Endodermal cell (in vitro differentiated cells): ENCODE results near the gene DOCK9. TPM values are rescaled to one million over a fixed set of nuclear protein-coding genes. Genes with fewer than 3 reads are reported as not detected.
A peak's percentile ranks its signal among the peaks of the same experiment; 100 is the strongest.

ENCODE experiments used
- DNase-seq: peaks from one replicate; pipeline ENCODE4 v3.0.0-alpha.2; 2017
- H3K27ac ChIP-seq: 2 replicates; pipeline ENCODE4 v1.5.1; 2013; ENCODE audit warnings: mild to moderate bottlenecking, low read depth, low read length, moderate library complexity
- H3K27me3 ChIP-seq: 2 replicates; pipeline ENCODE4 v1.6.1; 2013; ENCODE audit warnings: mild to moderate bottlenecking, low read length, moderate library complexity; ENCODE audit not compliant: insufficient read depth, control insufficient read depth, poor library complexity, severe bottlenecking
- H3K36me3 ChIP-seq: 2 replicates; pipeline ENCODE4 v1.7.0; 2013; ENCODE audit warnings: mild to moderate bottlenecking, low read length, moderate library complexity; ENCODE audit not compliant: control insufficient read depth, insufficient read depth
- H3K4me1 ChIP-seq: one replicate; pipeline ENCODE4 v1.7.0; 2013; ENCODE audit warnings: low read length; ENCODE audit not compliant: control insufficient read depth, insufficient read depth
- H3K4me3 ChIP-seq: 2 replicates; pipeline ENCODE4 v1.5.1; 2013; ENCODE audit warnings: mild to moderate bottlenecking, low read length, moderate library complexity
- H3K9ac ChIP-seq: 2 replicates; pipeline ENCODE4 v1.6.1; 2013; ENCODE audit warnings: mild to moderate bottlenecking, low read length, moderate library complexity; ENCODE audit not compliant: poor library complexity, severe bottlenecking; ENCODE audit errors: extremely low read depth
- H3K9me3 ChIP-seq: 2 replicates; pipeline ENCODE4 v1.6.1; 2013; ENCODE audit warnings: mild to moderate bottlenecking, low read length, moderate library complexity; ENCODE audit not compliant: control insufficient read depth
- H3K27ac Mint-ChIP-seq: 2 replicates; pipeline ENCODE4 v1.8.0; 2020; ENCODE audit warnings: mixed read lengths
- H3K27me3 Mint-ChIP-seq: 2 replicates; pipeline ENCODE4 v1.8.0; 2021; ENCODE audit warnings: mild to moderate bottlenecking, mixed read lengths; ENCODE audit not compliant: insufficient read depth
- H3K36me3 Mint-ChIP-seq: 2 replicates; pipeline ENCODE4 v1.8.0; 2020; ENCODE audit warnings: low read depth, mixed read lengths
- H3K4me1 Mint-ChIP-seq: 2 replicates; pipeline ENCODE4 v1.8.0; 2020; ENCODE audit warnings: mixed read lengths
- H3K4me3 Mint-ChIP-seq: 2 replicates; pipeline ENCODE4 v1.8.0; 2020; ENCODE audit warnings: mild to moderate bottlenecking, moderate library complexity, mixed read lengths
- H3K9me3 Mint-ChIP-seq: 2 replicates; pipeline ENCODE4 v1.8.0; 2020; ENCODE audit warnings: mild to moderate bottlenecking, mixed read lengths
- CTCF ChIP-seq: fragments of 200-600 bp; sonication (generic); conservative IDR thresholded peaks from 2 replicates; pipeline ENCODE4 v1.5.0; 2021; ENCODE audit warnings: antibody characterized with exemption, mild to moderate bottlenecking
- WGBS, 2 experiments: methylation state at CpG; one replicate each; pipeline versions ENCODE4 v1.1.5 to v1.1.7; 2013; ENCODE audit warnings: missing lambda C conversion rate in 2 of 2, mixed read lengths in 1 of 2; ENCODE audit not compliant: insufficient coverage in 1 of 2, insufficient read length in 1 of 2; 5-methylcytosine and 5-hydroxymethylcytosine counted together
- total RNA-seq, 2 donors: library from RNA; stranded (reverse); fragmentation: NEBNext Ultra II Directional in 1 of 2; extraction: Animal tissue kit (Norgen Biotek cat#: 25700) in 1 of 2; gene quantifications; 2 replicates in 1 of 2; 3 replicates in 1 of 2; pipeline ENCODE4 v1.2.1, GENCODE V29; 2021

Gene DOCK9
- total RNA-seq, 2 donors from 2014 or later, result 15.6 to 22.5 TPM

- H3K36me3 Mint-ChIP-seq, result no peaks in the 10 kb centered on the region
- no peaks in the 10 kb centered on the region for H3K9me3 Mint-ChIP-seq
- no peak overlapping the region for H3K4me3 ChIP-seq
- DNase-seq, result no peak
- no peak overlapping the region for H3K9ac ChIP-seq
- no peak for TF ChIP-seq CTCF
- H3K27me3 Mint-ChIP-seq, result peaks cover 3% of the 10 kb centered on the region
- H3K4me1 Mint-ChIP-seq, result peaks cover 39% of the 10 kb centered on the region
- no peak overlapping the region for H3K27ac ChIP-seq
- H3K27me3 ChIP-seq, result no peaks in the 10 kb centered on the region
- no peaks in the 10 kb centered on the region for H3K36me3 ChIP-seq
- H3K27ac Mint-ChIP-seq, result no peak overlapping the region
- peaks cover 3% of the 10 kb centered on the region for H3K4me1 ChIP-seq
- H3K4me3 Mint-ChIP-seq, result no peak overlapping the region
- no peaks in the 10 kb centered on the region for H3K9me3 ChIP-seq
- WGBS, 2 experiments, result 95 to 100% methylated on average over 2 to 3 of the region's 3 CpGs
Measured at GRCh38 chr13:99004978-99005377, 27.1 kb upstream of the DOCK9 start.

- Mint-ChIP-seq H3K4me1 (peaks cover 40% of the 10 kb centered on the region), H3K9me3 (no peaks in the 10 kb centered on the region), H3K4me3 (no peak overlapping the region), H3K27me3 (peaks cover 3% of the 10 kb centered on the region), H3K27ac (no peak overlapping the region), H3K36me3 (no peaks in the 10 kb centered on the region)
- TF ChIP-seq CTCF, result no peak
- 86 to 100% methylated on average over 1 to 3 of the region's 3 CpGs for WGBS, 2 experiments
- H3K27ac ChIP-seq, result no peak overlapping the region
- H3K4me3 ChIP-seq, result no peak overlapping the region
- H3K9ac ChIP-seq, result no peak overlapping the region
- no peak for DNase-seq
- no peaks in the 10 kb centered on the region for H3K36me3 ChIP-seq
- no peaks in the 10 kb centered on the region for H3K9me3 ChIP-seq
- no peaks in the 10 kb centered on the region for H3K27me3 ChIP-seq
- H3K4me1 ChIP-seq, result peaks cover 5% of the 10 kb centered on the region
Measured at GRCh38 chr13:99003851-99004471, 26.1 kb upstream of the DOCK9 start.

GRCh38 chr13:99003186-99003585, 25.3 kb upstream of the DOCK9 start:
- H3K4me1 ChIP-seq, result peaks cover 8% of the 10 kb centered on the region
- Mint-ChIP-seq H3K4me3 (no peak overlapping the region), H3K4me1 (peaks cover 43% of the 10 kb centered on the region), H3K36me3 (no peaks in the 10 kb centered on the region), H3K27ac (no peak overlapping the region), H3K27me3 (peaks cover 3% of the 10 kb centered on the region), H3K9me3 (no peaks in the 10 kb centered on the region)
- H3K4me3 ChIP-seq, result no peak overlapping the region
- WGBS, 2 experiments, result 92 to 100% methylated on average over 2 to 4 of the region's 4 CpGs
- no peak for TF ChIP-seq CTCF
- no peak overlapping the region for H3K27ac ChIP-seq
- H3K9me3 ChIP-seq, result no peaks in the 10 kb centered on the region
- DNase-seq, result peak; percentile 11
- H3K27me3 ChIP-seq, result no peaks in the 10 kb centered on the region
- H3K9ac ChIP-seq, result no peak overlapping the region
- H3K36me3 ChIP-seq, result no peaks in the 10 kb centered on the region
